Measurements from ENCODE around the gene HEATR3. TPM values are rescaled to one million over a fixed set of nuclear protein-coding genes. Genes with fewer than 3 reads are reported as not detected.

The HEATR3 gene
- total and polyA plus RNA-seq, 2 experiments from 2014 or later: 5.7 to 25.1 TPM

DNA sequence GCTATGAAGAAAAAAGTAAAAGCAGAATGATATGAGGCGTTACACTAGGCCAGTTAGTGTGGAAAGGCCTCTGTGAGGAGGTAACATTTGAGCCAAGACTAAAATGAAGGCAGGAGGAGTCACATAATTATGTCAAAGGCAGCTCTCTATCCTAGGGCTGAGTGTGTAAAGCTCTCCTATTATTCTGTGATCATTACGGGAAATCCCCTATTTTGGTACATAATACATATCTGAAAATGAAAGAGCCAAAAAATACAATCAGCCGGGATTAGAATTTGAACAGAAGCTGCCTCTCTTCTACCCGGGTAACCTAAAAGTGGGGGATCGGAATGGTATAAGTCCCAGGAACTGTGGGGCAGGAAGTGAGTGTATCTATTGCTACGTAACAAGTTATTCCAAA, 27.1 kb downstream of the HEATR3 start:
- Histone ChIP-seq H3F3A (ENCODE audit: insufficient read depth) (peaks cover 36% of the 10 kb centered on the region), H3K9me3 (ENCODE audit: low read depth) (no peaks in the 10 kb centered on the region), H3K79me2 (ENCODE audit: insufficient read depth) (peaks cover 11% of the 10 kb centered on the region; the same call in 1 of the 2 replicates), H3K4me3 (no peak overlapping the region), H4K20me1 (ENCODE audit: insufficient read depth) (no peaks in the 10 kb centered on the region), H3K36me3 (ENCODE audit: low read depth) (0 out of 2 replicates have a peak, but pooled peaks cover under 1% of the 10 kb centered on the region), H3K9me2 (ENCODE audit: insufficient read depth) (no peaks in the 10 kb centered on the region), H2AFZ (no peak overlapping the region), H3K4me2 (ENCODE audit: unreplicated experiment) (peak overlapping the region; percentile 43), H3K9ac (peak overlapping the region; percentile 41; the same call in 1 of the 2 replicates), H3K27me3 (replicated peaks; ENCODE audit: insufficient read depth) (no peaks in the 10 kb centered on the region), H3K4me1 (ENCODE audit: insufficient read depth) (peaks cover 33% of the 10 kb centered on the region), H3K27ac (peak overlapping the region; percentile 77)
- no peak for TF ChIP-seq EZH2phosphoT487 (IDR thresholded peaks at IDR 0.05; ENCODE audit: insufficient read depth, low read depth)
- TF ChIP-seq EZH2 (IDR thresholded peaks at IDR 0.05; ENCODE audit: insufficient read depth, poor library complexity, severe bottlenecking): no peak
- in situ Hi-C loops (cut with MboI): no loop called here
- WGBS, 2 experiments (ENCODE audit: low coverage in 1 of 2, low lambda C conversion rate in 2 of 2, missing lambda C conversion rate in 2 of 2): 97 to 99% methylated on average over 6 of the region's 6 CpGs
- DNase-seq: no peak

DNA sequence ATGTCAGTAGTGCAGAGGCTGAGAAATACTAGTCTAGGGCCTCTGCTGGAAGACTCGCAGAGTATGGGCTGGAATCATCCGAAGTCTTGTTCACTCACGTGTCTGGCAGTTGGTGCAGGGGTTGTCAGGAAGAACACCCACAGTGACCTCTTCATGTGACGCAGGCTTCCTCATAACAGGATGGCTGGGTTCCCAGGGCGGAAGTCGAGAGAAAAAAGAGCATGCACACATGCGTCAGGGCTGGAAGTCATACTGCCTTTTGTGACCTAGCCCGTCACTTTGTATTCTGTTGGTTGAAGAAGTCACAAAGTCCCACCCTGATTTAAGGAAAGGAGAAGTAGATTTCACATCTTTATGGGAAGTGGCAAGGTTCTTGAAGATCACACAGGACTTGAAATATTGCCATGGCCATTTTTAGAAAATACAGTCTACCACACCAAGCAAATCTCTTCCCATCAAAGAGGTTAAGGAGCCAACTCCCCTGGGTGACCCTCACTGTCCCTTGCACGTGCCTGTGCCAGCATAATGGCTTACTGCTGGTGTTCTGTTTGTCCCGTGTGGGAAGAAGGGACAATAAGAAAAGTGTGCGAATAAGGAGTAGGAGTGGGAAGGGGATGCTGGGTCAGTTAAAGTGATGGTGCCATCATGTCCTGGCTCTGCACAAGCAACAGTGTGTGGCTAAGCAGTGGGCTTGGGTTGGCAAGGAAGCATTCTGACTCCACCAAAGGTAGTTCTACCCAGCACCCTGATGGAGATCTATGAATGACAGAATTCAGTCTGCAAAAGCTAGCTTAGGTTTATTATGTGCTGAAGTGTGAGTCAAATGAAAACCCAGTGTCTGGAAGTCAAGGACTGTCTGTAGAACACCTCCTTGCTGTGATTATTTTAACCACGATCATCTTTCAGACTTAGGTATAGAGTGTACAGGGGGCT, 28.1 kb downstream of the HEATR3 start:
- WGBS, 2 experiments (ENCODE audit: low coverage in 1 of 2, low lambda C conversion rate in 2 of 2, missing lambda C conversion rate in 2 of 2): 38 to 46% methylated on average over 12 of the region's 12 CpGs
- peak overlapping the region; percentile 42; the same call in 1 of the 2 replicates for H3K9ac ChIP-seq
- H3K79me2 ChIP-seq (ENCODE audit: insufficient read depth): peaks cover 11% of the 10 kb centered on the region; the same call in 1 of the 2 replicates
- DNase-seq: peak; percentile 94
- H3K4me1 ChIP-seq (ENCODE audit: insufficient read depth): peaks cover 33% of the 10 kb centered on the region
- peak overlapping the region; percentile 47 for H2AFZ ChIP-seq
- H3K9me3 ChIP-seq (ENCODE audit: low read depth): no peaks in the 10 kb centered on the region
- no peaks in the 10 kb centered on the region for H3K36me3 ChIP-seq (ENCODE audit: low read depth)
- peak overlapping the region; percentile 43 for H3K4me2 ChIP-seq (ENCODE audit: unreplicated experiment)
- H4K20me1 ChIP-seq (ENCODE audit: insufficient read depth): no peaks in the 10 kb centered on the region
- H3K27me3 ChIP-seq (replicated peaks; ENCODE audit: insufficient read depth): no peaks in the 10 kb centered on the region
- TF ChIP-seq EZH2 (IDR thresholded peaks at IDR 0.05; ENCODE audit: insufficient read depth, poor library complexity, severe bottlenecking) (no peak), EZH2phosphoT487 (IDR thresholded peaks at IDR 0.05; ENCODE audit: insufficient read depth, low read depth) (no peak)
- no peak overlapping the region for H3K4me3 ChIP-seq
- peak overlapping the region; percentile 77 for H3K27ac ChIP-seq
- H3F3A ChIP-seq (ENCODE audit: insufficient read depth): peaks cover 36% of the 10 kb centered on the region
- no peaks in the 10 kb centered on the region for H3K9me2 ChIP-seq (ENCODE audit: insufficient read depth)
- in situ Hi-C loops (cut with MboI): no loop called here

DNA sequence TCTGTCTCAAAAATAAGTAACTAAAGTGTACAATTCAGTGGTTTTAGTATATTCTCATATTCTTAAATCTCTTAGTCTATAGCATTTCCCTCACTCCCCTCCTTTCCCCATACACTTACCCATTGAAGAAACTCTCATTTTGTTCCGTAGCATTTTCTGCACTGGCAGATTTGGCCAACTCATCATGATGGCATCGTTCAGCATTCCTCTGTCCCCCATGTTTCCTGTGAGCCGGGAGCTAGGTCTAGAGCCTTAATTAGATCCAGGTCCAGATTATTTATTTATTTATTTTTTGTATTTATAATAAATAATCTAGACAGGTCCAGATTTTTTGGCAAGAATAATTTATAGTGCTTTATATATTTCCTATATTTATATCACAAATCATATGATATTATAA, 31.0 kb downstream of the HEATR3 start:
- Histone ChIP-seq H4K20me1 (ENCODE audit: insufficient read depth) (no peaks in the 10 kb centered on the region), H3K4me3 (no peak overlapping the region), H3K79me2 (ENCODE audit: insufficient read depth) (no peaks in the 10 kb centered on the region), H3K9me3 (ENCODE audit: low read depth) (no peaks in the 10 kb centered on the region), H3K36me3 (ENCODE audit: low read depth) (peaks cover 18% of the 10 kb centered on the region; the same call in 1 of the 2 replicates), H3K9ac (peak overlapping the region; percentile 23; the same call in 1 of the 2 replicates), H2AFZ (no peak overlapping the region), H3K4me1 (ENCODE audit: insufficient read depth) (peaks cover 36% of the 10 kb centered on the region), H3K27ac (peak overlapping the region; percentile 76), H3F3A (ENCODE audit: insufficient read depth) (peaks cover 43% of the 10 kb centered on the region), H3K4me2 (ENCODE audit: unreplicated experiment) (peak overlapping the region; percentile 13), H3K9me2 (ENCODE audit: insufficient read depth) (no peaks in the 10 kb centered on the region), H3K27me3 (replicated peaks; ENCODE audit: insufficient read depth) (no peaks in the 10 kb centered on the region)
- in situ Hi-C loops (cut with MboI): no loop called here
- peak; percentile 88 for DNase-seq
- WGBS, 2 experiments (ENCODE audit: low coverage in 1 of 2, low lambda C conversion rate in 2 of 2, missing lambda C conversion rate in 2 of 2): 5 to 9% methylated on average over 3 of the region's 3 CpGs
- no peak for TF ChIP-seq EZH2phosphoT487 (IDR thresholded peaks at IDR 0.05; ENCODE audit: insufficient read depth, low read depth)

DNA sequence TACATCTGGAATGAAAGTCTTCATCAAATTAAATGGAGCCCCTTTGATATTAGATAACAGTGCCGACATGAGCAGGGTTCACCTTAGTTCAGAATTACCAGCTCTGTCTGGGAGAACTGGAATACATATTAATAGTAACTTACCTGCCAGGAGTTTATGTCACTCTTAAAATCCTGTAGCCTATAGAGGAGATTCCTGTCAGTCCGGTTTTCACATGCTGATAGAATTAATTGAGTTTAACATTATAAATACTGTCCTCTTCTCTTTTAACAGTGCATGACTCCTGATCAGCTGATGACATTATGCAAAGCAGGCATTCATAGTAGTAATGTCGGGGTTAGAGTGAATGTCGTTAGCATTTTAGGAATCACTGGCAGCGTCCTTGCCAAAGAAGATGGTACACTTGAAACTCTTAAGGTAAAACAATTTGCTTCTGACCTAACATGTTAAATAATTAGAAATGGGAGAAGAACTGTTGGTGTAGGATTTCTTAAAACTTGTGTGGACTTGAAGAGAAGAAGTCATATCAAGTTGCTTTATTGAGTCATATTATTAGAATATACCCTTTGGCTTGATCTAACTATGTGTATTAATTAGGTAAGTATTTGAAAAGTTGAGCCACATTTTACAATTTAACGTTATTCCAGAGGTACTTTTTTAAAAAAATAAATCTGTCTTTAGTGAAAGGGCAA, 34.3 kb downstream of the HEATR3 start:
- no peak overlapping the region for H3K4me2 ChIP-seq (ENCODE audit: unreplicated experiment)
- WGBS, 2 experiments (ENCODE audit: low coverage in 1 of 2, low lambda C conversion rate in 2 of 2, missing lambda C conversion rate in 2 of 2): 91 to 95% methylated on average over 6 of the region's 6 CpGs
- no peak for DNase-seq
- H3K27ac ChIP-seq: no peak overlapping the region
- H3K9me2 ChIP-seq (ENCODE audit: insufficient read depth): no peaks in the 10 kb centered on the region
- H3K27me3 ChIP-seq (replicated peaks; ENCODE audit: insufficient read depth): no peaks in the 10 kb centered on the region
- in situ Hi-C loops (cut with MboI): no loop called here
- no peak overlapping the region for H3K9ac ChIP-seq
- H3K9me3 ChIP-seq (ENCODE audit: low read depth): no peaks in the 10 kb centered on the region
- TF ChIP-seq EZH2 (IDR thresholded peaks at IDR 0.05; ENCODE audit: insufficient read depth, poor library complexity, severe bottlenecking): no peak
- TF ChIP-seq EZH2phosphoT487 (IDR thresholded peaks at IDR 0.05; ENCODE audit: insufficient read depth, low read depth): no peak
- H2AFZ ChIP-seq: no peak overlapping the region
- H3K79me2 ChIP-seq (ENCODE audit: insufficient read depth): no peaks in the 10 kb centered on the region
- H4K20me1 ChIP-seq (ENCODE audit: insufficient read depth): no peaks in the 10 kb centered on the region
- peaks cover 39% of the 10 kb centered on the region; the same call in 1 of the 2 replicates for H3K36me3 ChIP-seq (ENCODE audit: low read depth)
- no peak overlapping the region for H3K4me3 ChIP-seq
- H3K4me1 ChIP-seq (ENCODE audit: insufficient read depth): peaks cover 31% of the 10 kb centered on the region
- peaks cover 31% of the 10 kb centered on the region for H3F3A ChIP-seq (ENCODE audit: insufficient read depth)
